GM21619 (cell line): ENCODE measurements around the gene NADK2.
A peak's percentile ranks its signal among the peaks of the same experiment; 100 is the strongest.

Source experiments
- ATAC-seq: cut with Tn5 transposase; IDR thresholded peaks from one replicate; pipeline ENCODE4 v1.9.1; 2021; ENCODE audit not compliant: unreplicated experiment

The NADK2 gene

GRCh38 chr5:36164461-36164860 lies 77.3 kb downstream of the NADK2 start:
- ATAC-seq = no peak

- ATAC-seq = no peak
Observed at GRCh38 chr5:36162810-36163486, 78.8 kb downstream of the NADK2 start.

DNA sequence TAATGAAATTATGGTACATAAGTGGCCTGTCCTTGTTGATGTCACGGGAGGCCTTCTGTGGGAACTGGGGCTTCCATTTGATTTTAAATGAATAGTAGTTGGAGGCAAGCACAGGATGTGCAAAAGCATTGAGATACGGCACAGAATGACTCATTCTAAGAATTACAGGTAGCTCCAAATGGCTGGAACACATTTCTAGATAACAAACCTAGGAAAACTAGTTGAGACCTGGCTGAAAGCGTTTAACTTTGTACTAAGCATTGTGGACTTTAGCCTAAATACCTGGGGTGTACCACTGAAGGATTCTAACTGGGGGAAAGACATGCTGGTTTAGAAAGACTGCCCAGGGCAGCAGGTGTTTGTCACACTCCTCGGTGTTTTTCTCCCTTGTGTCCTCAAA lies 80.4 kb downstream of the NADK2 start:
- no peak for ATAC-seq

GRCh38 chr5:36160617-36161016 lies 81.1 kb downstream of the NADK2 start:
- ATAC-seq = no peak

DNA sequence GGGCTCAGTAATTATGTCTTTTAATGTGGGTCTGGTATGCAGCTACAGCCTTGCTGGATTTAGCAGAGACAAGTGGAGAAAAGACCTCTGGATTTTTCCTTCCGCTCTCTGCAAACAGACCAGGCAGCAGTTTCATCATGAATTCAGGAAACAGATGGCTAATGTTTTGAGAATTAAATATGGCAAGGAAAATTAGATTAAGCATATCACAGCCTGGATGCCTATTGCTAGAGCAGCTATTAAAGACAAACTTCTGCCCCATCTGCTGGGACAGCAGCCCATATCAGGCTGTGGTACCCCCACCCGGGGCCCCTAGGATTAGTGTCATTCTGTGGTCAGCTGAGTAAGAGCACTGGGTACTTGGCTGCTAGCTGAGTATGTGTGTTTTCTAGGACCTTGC lies 83.6 kb downstream of the NADK2 start:
- ATAC-seq = no peak

GRCh38 chr5:36156619-36157018 lies 85.1 kb downstream of the NADK2 start:
- ATAC-seq = no peak

DNA sequence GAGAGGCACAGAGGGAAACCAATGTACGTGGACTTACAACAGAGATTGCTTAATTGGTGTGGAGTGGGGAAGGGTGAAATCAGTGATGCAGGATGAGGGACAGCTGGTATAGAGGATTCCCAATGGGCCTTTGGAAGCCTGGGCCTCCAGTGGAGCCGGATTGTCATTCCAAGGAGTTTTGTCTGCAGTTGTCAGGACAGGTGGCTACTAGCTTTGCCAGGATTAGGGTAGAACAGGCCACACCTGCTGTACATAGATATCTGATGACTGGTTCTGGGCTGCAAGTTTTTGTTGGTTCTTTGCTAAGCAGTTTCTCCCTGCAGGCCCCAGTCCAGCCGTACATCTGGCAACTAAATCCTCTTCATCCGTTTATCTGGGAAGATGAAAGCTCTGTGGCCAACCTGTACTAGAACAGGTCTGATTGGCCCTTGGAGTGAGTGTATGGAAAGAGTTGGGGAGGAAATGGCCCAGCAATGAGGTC lies 85.6 kb downstream of the NADK2 start:
- ATAC-seq = no peak

DNA sequence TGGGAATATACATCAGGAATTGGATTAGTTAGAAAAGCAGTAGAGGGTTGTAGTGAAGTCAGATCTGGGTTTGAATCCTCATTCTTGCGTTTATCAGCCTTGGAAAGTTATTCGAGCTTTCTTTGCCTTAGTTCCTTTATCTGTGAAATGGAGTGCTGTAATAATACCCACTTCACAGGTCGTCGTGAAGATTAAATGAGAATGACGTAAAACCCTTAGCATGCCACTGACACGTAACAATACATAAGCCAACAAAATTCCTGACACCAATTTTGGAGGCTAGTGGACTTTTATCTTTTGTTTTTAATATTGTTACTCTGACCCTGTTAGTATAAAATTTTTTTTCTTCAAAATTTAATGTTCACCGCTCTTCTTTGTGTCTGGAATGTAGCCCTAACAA lies 86.4 kb downstream of the NADK2 start:
- no peak for ATAC-seq

- no peak for ATAC-seq
Observed at GRCh38 chr5:36153726-36154125, 88.0 kb downstream of the NADK2 start.

DNA sequence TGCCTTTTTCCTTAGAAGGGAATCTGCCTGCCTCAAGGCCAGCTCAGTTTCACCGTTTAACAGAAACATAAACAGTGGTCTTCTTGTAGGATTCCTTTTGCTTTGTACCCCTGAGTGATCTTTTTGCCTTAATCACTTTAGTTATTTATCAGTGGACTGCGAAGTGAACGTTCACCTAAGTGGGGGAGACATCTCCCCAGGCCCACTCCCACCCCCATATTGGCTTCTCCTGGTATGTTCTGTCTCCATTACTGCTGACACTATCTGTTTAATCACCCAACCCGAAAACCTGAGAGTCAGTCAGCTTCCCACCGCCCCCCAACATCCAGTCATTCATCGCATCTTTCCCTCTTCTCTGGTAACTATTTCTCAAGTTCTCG lies 88.4 kb downstream of the NADK2 start:
- no peak for ATAC-seq

DNA sequence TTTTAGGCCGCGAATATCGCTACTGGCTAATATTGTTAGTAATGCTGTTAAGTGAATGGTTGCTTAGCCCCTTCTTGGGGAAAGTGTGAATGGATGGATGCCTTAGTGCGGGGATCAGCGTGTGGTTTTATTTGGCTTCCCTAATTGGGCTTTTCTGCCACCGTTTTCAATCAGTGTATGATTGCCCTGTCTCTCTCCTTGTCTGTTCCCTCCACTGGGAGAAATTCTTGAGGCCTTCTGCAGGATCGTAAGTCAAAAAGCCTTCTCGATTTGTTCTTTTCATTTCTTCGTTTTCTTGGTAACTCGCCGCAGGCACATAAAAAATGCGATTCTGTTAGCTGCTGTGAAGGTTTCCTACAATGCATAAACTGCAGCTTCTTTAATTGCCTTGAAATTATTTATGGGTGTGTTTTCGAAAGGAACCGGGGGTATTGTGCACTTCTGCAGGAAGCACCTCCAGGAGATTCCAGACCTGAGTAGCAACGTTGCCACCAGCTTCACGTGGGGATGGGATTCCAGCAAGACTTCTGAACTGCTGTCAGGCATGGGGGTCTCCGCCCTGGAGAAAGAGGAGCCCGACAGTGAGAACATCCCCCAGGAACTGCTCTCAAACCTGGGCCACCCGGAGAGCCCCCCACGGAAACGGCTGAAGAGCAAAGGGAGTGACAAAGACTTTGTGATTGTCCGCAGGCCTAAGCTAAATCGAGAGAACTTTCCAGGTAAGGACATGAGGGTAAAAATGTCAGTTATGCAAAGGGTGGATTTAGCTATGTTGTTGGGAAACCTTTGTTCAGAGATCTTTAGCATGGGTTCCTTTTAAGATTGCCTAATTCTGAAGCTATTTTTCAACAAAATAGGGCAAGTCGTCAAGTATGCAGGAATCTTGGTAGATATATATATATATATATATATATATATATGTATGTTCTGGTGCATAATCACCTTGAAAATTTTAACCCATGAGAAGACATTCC lies 89.1 kb downstream of the NADK2 start:
- ATAC-seq = peak; percentile 1

DNA sequence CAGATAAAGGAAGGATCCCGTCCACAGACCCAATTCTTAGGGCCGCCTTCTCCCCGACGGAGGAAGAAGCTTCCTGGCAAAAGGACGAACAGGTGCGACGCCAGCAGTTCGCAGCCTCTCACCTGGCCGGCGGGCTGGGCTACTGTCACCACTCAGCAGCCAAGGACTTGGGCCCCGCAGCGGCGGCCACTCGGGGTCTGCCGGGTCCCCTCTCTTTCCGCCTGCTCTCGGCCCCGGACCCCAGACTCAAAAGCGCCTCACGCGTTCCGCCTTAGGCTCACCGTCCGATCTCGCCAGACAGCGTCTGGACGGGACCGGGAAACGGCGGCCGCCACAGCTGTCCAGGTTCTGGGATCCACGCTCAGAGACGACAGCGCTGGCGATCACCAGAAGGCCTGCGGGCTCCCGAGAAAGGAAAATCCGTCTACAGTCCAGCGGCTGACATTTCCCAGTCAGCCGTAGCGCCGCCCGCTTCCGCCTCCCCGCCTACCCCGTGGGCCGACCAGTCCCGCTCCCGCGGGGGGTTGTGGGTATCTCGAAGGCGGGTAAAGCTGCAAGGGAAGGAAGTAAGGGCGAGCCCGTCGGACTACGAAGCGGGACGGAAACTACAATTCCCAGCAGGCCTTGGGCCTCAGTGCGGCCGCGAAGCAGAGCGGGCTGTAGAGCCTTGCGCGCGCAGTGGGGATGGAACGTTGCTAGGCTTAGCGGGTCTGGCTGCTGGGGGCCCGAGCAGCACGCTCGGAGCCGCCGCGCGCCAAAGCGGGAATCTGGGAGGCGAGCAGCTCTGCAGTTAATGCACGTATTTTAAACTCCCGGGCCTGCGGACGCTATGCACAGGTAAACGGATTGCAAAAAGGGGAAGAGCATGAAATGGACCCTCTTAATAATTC lies 90.0 kb downstream of the NADK2 start, which contains the start of the genes LMBRD2 and SKP2:
Gene LMBRD2, minus strand, starts transcription at position 454 of the 890 bp plus-strand sequence. CDS start 8,538 bp downstream, outside the sequence.
Gene SKP2, plus strand, starts transcription at position 678 of the 890 bp plus-strand sequence. Its CDS starts 152 bp downstream, at position 830.
- ATAC-seq = peak; percentile 98

GRCh38 chr5:36150676-36151433 lies 90.9 kb downstream of the NADK2 start:
- ATAC-seq = peak; percentile 28

- ATAC-seq = no peak
Observed at GRCh38 chr5:36147681-36148080, 94.0 kb downstream of the NADK2 start.

DNA sequence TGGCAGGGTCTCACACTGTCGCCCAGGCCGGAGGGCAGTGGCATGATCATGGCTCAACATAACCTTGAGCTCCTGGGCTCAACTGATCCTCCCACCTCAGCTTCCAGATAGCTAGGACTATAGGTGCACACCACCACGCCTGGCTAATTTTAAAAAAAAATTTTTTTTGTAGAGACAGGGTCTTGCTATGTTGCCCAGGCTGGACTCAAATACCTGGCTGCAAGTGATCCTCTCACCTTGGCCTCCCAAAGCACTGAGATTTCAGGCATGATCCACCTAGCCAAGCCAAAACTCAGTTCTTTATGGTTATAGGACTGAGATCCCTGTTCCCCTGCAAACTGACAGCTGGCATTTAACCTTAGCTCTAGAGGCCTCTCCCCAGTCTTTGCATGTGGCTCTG lies 95.3 kb downstream of the NADK2 start:
- no peak for ATAC-seq

GRCh38 chr5:36145311-36145710 lies 96.4 kb downstream of the NADK2 start:
- ATAC-seq = no peak
